ENCODE results near the gene IRF8. TPM values are rescaled to one million over a fixed set of nuclear protein-coding genes. Genes with fewer than 3 reads are reported as not detected.

Gene IRF8
- total RNA-seq, 1 donor from 2014 or later, result 0.59 TPM

DNA sequence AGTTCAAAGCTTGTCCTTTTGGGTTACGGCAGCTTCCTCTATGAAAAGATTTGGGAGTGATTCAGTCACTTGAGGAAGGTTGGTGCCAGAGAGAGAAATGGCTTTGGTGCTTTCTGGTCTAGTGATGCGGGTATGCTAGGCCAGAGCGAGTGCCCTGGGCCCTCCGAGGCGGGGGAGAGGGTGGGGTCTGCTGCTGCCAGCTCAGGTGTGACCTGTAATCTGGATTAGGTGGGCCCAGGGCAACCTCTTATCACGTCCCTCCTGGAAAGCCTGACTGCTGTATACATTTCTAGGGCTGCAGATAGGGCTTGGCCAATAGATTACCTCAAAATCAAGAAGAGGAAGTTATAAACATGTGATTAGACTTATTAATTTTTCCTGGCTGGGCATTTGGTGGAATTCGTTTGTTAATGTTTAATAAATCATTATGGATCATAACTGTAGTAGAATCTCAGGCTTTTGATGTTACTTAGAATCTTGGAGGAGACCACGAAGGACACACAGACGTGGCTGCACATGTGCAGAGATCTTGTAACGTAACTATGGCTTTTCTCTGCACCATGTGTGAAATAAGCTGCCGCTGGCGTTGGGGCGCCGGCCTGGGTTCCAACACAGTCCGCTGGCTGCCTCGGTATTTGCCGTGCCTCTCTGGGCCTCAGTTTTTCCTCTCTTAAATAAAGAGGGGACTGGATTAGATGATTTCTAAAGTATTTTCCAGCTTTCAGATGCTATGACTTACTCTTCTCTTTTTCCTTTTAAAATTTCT is 1.2 kb downstream of the IRF8 start:
- no peak overlapping the region for H3K4me3 ChIP-seq (ENCODE audit: insufficient read depth, low read depth, low read length)
- no peaks in the 10 kb centered on the region for H3K36me3 Mint-ChIP-seq (ENCODE audit: low read depth, unreplicated experiment)

DNA sequence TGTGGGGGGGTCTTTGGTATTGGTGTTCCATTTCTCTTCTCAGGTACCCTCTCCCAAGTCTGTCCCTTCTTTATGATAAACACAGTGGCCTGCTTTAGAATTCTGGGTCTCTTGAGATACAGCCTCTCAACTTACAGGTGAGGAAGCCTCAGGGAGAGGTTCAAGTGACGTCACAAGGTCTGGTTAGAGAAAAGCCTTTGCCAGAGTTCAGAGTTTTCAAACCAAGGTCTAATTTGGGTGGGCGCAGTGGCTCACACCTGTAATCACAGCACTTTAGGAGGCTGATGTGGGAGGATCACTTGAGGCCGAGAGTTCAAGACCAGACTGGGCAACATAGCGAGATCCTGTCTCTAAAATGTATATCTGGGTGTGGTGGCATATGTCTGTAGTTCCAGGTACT is 2.1 kb downstream of the IRF8 start:
- Histone ChIP-seq H3K4me1 (ENCODE audit: insufficient read depth, low read length) (peaks cover 10% of the 10 kb centered on the region), H3K4me2 (ENCODE audit: low read length) (no peak overlapping the region), H3K79me2 (ENCODE audit: insufficient read depth, low read length) (no peaks in the 10 kb centered on the region), H3K9me3 (ENCODE audit: insufficient read depth, low read depth, low read length) (no peaks in the 10 kb centered on the region), H3K27ac (ENCODE audit: low read depth, low read length) (no peak overlapping the region), H3K27me3 (ENCODE audit: insufficient read depth, low read length) (peaks cover 56% of the 10 kb centered on the region), H3K36me3 (ENCODE audit: insufficient read depth, low read length) (no peaks in the 10 kb centered on the region), H4K20me1 (ENCODE audit: insufficient read depth, low read length) (no peaks in the 10 kb centered on the region), H3K4me3 (ENCODE audit: insufficient read depth, low read depth, low read length) (no peak overlapping the region), H2AFZ (ENCODE audit: low read depth, low read length) (no peak overlapping the region), H3K9ac (ENCODE audit: low read length) (no peak overlapping the region)
- no peak for TF ChIP-seq EZH2 (IDR thresholded peaks at IDR 0.05; ENCODE audit: insufficient read depth, low read length)
- TF ChIP-seq, protein P1, sequence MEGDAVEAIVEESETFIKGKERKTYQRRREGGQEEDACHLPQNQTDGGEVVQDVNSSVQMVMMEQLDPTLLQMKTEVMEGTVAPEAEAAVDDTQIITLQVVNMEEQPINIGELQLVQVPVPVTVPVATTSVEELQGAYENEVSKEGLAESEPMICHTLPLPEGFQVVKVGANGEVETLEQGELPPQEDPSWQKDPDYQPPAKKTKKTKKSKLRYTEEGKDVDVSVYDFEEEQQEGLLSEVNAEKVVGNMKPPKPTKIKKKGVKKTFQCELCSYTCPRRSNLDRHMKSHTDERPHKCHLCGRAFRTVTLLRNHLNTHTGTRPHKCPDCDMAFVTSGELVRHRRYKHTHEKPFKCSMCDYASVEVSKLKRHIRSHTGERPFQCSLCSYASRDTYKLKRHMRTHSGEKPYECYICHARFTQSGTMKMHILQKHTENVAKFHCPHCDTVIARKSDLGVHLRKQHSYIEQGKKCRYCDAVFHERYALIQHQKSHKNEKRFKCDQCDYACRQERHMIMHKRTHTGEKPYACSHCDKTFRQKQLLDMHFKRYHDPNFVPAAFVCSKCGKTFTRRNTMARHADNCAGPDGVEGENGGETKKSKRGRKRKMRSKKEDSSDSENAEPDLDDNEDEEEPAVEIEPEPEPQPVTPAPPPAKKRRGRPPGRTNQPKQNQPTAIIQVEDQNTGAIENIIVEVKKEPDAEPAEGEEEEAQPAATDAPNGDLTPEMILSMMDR (IDR thresholded peaks at IDR 0.05; ENCODE audit: insufficient read depth, low read depth, low read length), result no peak
- H3K4me1 Mint-ChIP-seq (ENCODE audit: low read depth, unreplicated experiment), result peaks cover 4% of the 10 kb centered on the region
- no peak for DNase-seq (ENCODE audit: low read depth)
- H3K4me3 Mint-ChIP-seq (ENCODE audit: unreplicated experiment), result no peak overlapping the region
- H3K27me3 Mint-ChIP-seq (ENCODE audit: low read depth, unreplicated experiment), result peaks cover 74% of the 10 kb centered on the region
- FAIRE-seq, result no peak
- peaks cover 5% of the 10 kb centered on the region for H3K9me3 Mint-ChIP-seq (ENCODE audit: unreplicated experiment)
- no peaks in the 10 kb centered on the region for H3K36me3 Mint-ChIP-seq (ENCODE audit: low read depth, unreplicated experiment)
- H3K27ac Mint-ChIP-seq (ENCODE audit: unreplicated experiment), result no peak overlapping the region

More for the DNA sequence above, 1.2 kb downstream of the IRF8 start:
- Histone ChIP-seq H3K79me2 (ENCODE audit: insufficient read depth, low read length) (no peaks in the 10 kb centered on the region), H3K27me3 (ENCODE audit: insufficient read depth, low read length) (peaks cover 62% of the 10 kb centered on the region), H2AFZ (ENCODE audit: low read depth, low read length) (no peak overlapping the region), H3K27ac (ENCODE audit: low read depth, low read length) (no peak overlapping the region), H3K4me1 (ENCODE audit: insufficient read depth, low read length) (peaks cover 10% of the 10 kb centered on the region), H3K9ac (ENCODE audit: low read length) (no peak overlapping the region), H3K36me3 (ENCODE audit: insufficient read depth, low read length) (no peaks in the 10 kb centered on the region), H3K9me3 (ENCODE audit: insufficient read depth, low read depth, low read length) (no peaks in the 10 kb centered on the region), H3K4me2 (ENCODE audit: low read length) (no peak overlapping the region), H4K20me1 (ENCODE audit: insufficient read depth, low read length) (no peaks in the 10 kb centered on the region)
- no peak for TF ChIP-seq EZH2 (IDR thresholded peaks at IDR 0.05; ENCODE audit: insufficient read depth, low read length)
- TF ChIP-seq, protein P1 (IDR thresholded peaks at IDR 0.05; ENCODE audit: insufficient read depth, low read depth, low read length), result no peak
- no peak overlapping the region for H3K4me3 Mint-ChIP-seq (ENCODE audit: unreplicated experiment)
- no peak overlapping the region for H3K27ac Mint-ChIP-seq (ENCODE audit: unreplicated experiment)
- DNase-seq (ENCODE audit: low read depth), result no peak
- H3K9me3 Mint-ChIP-seq (ENCODE audit: unreplicated experiment), result peaks cover 2% of the 10 kb centered on the region
- peaks cover 4% of the 10 kb centered on the region for H3K4me1 Mint-ChIP-seq (ENCODE audit: low read depth, unreplicated experiment)
- peaks cover 83% of the 10 kb centered on the region for H3K27me3 Mint-ChIP-seq (ENCODE audit: low read depth, unreplicated experiment)
- FAIRE-seq, result no peak

DNA sequence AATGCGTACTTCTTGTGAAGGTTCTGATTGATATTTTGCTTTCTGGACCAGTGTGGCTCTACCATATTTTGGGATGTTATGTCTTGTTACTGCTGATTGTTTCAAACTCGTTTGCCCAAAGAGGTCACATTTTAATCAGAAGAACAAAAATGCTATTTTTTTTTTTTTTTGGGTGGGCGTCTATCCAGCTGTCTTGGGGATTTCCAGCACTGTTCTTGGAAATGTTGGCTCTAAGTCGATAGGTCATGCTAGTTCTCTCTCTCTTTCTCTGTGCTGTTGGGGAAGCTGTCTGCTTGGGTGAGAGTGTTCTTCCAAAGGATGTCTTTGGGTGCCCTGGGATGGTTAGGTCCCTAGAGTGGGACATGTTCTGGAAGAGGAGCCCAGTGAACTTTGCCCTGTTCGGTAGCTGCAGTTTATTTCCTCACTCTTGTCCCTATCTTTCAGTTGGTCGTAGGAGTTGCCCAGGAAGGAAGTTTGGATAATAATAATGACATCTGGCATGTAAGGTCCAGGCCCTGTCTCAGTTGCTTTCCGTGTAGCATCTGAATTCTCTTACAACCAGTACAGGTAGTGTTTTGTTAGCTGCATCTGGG is 2.9 kb downstream of the IRF8 start:
- FAIRE-seq, result no peak
- TF ChIP-seq EZH2 (IDR thresholded peaks at IDR 0.05; ENCODE audit: insufficient read depth, low read length), result no peak
- H3K4me2 ChIP-seq (ENCODE audit: low read length), result no peak overlapping the region
- H3K4me1 ChIP-seq (ENCODE audit: insufficient read depth, low read length), result peaks cover 10% of the 10 kb centered on the region
- Mint-ChIP-seq H3K4me1 (ENCODE audit: low read depth, unreplicated experiment) (peaks cover 4% of the 10 kb centered on the region), H3K9me3 (ENCODE audit: unreplicated experiment) (peaks cover 7% of the 10 kb centered on the region), H3K27ac (ENCODE audit: unreplicated experiment) (no peak overlapping the region), H3K27me3 (ENCODE audit: low read depth, unreplicated experiment) (peaks cover 72% of the 10 kb centered on the region), H3K36me3 (ENCODE audit: low read depth, unreplicated experiment) (peaks cover 3% of the 10 kb centered on the region), H3K4me3 (ENCODE audit: unreplicated experiment) (no peak overlapping the region)
- no peaks in the 10 kb centered on the region for H3K36me3 ChIP-seq (ENCODE audit: insufficient read depth, low read length)
- DNase-seq (ENCODE audit: low read depth), result no peak
- no peaks in the 10 kb centered on the region for H3K79me2 ChIP-seq (ENCODE audit: insufficient read depth, low read length)
- no peak overlapping the region for H3K4me3 ChIP-seq (ENCODE audit: insufficient read depth, low read depth, low read length)
- no peak overlapping the region for H2AFZ ChIP-seq (ENCODE audit: low read depth, low read length)
- H3K9ac ChIP-seq (ENCODE audit: low read length), result no peak overlapping the region
- H3K9me3 ChIP-seq (ENCODE audit: insufficient read depth, low read depth, low read length), result no peaks in the 10 kb centered on the region
- no peak overlapping the region for H3K27ac ChIP-seq (ENCODE audit: low read depth, low read length)
- H4K20me1 ChIP-seq (ENCODE audit: insufficient read depth, low read length), result no peaks in the 10 kb centered on the region
- H3K27me3 ChIP-seq (ENCODE audit: insufficient read depth, low read length), result peaks cover 56% of the 10 kb centered on the region

Data from astrocyte (in vitro differentiated cells and primary cell).